Suppressor macrophage treated with lipopolysaccharide for 4 hours (primary cell): Measurements from ENCODE around the gene NCBP3.

Experiments used
- DNase-seq: peaks from one replicate; pipeline ENCODE4 v3.0.0-alpha.2; 2020

NCBP3 gene, protein sequence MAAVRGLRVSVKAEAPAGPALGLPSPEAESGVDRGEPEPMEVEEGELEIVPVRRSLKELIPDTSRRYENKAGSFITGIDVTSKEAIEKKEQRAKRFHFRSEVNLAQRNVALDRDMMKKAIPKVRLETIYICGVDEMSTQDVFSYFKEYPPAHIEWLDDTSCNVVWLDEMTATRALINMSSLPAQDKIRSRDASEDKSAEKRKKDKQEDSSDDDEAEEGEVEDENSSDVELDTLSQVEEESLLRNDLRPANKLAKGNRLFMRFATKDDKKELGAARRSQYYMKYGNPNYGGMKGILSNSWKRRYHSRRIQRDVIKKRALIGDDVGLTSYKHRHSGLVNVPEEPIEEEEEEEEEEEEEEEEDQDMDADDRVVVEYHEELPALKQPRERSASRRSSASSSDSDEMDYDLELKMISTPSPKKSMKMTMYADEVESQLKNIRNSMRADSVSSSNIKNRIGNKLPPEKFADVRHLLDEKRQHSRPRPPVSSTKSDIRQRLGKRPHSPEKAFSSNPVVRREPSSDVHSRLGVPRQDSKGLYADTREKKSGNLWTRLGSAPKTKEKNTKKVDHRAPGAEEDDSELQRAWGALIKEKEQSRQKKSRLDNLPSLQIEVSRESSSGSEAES

DNA sequence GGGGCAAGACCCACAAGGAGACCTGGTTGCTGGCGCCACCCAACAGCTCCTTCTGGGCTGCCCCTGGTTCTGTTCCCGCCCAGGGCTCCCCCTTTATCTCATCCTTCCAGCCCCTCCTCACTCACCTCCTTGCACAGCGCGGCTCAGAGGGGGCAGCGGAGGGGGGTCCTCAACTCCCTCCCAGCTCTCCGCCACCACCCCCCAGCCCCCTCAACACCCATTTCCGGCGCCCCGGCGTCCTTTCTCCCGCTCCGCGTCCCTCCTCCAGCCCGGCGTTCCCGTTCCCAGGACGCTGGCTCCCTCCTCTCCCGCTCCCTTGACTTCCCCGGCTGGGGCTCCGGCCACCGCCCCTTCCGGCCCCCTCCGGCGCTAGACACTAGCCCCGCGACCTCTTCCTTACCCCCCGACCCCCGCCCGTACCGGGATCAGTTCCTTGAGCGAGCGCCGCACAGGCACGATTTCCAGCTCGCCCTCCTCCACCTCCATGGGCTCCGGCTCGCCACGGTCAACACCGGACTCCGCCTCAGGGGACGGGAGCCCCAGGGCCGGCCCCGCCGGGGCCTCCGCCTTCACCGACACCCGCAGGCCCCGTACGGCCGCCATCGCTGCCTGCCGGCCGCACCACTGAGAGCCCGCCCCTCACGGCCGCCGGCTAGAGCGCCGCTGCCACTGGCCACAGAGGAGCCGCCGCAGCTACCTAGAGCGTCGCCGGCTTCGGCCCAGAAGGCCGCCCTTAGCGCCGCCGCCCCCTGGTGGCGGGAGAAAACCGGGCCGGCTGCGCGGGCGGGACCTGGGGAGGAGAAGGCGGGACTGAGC is at the start of gene NCBP3:
Gene NCBP3, minus strand, starts transcription at position 626 of the 816 bp plus-strand sequence. Its CDS starts 23 bp downstream, at position 603.
- DNase-seq = peak; percentile 98

DNA sequence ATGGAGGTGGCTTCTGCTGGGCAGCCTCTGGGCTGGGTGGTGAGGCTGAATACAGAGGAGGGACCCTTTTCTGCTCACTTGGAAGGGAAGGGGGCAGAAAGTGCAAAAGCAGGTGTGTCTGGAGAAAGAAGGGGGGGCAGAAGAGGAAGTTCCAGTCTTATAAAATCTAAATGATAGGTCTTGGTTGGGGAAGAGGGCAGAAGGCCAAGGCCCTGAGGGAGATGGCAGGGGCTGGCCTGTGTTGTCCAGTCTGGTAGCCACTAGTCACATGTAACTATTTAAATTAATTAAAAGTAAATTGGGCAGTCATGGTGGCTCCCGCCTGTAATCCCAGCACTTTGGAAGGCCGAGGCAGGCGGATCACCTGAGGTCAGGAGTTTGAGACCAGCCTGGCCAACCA is 49.3 kb upstream of the NCBP3 start:
- DNase-seq = no peak

DNA sequence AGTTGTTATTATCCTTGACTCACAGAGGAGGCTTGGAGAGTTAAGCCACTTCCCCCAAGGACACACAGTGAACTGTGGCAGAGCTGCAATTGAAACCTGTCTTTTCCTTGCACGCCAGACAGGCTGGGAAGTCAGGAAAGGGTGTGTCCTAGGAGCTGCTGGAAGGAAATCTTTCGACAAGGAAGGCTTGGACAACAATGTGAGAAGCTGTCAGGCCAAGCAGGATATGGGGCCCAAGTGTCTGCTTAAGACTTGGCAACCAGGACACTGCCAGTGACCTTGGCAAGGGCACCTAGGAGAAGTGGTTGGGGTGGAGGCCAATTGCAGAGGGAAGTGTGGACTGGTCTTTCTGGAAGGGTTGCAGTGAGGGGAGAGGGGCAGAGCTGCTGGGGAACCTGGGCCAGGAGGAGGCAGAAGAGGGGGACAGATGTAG is 48.9 kb upstream of the NCBP3 start:
- DNase-seq = peak; percentile 62

DNA sequence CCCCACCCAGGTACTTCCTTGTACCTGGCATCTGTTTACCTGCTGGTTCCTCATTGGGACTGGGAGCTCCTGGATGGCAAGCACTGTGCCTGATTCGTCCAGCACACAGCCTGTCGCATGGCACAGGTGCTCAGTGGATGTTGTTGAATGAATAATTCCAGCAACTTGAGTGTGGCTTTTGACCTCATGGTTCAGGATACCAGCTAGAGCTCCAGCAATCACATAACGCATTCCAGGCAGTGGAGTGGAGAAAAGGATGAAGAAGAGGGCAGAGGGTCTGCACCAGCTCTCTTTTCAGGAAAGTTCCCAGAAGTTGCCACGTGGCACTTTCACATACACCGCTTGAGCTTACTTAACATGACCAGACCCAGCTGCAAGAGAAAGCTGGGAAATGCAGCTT is 48.1 kb upstream of the NCBP3 start:
- no peak for DNase-seq

DNA sequence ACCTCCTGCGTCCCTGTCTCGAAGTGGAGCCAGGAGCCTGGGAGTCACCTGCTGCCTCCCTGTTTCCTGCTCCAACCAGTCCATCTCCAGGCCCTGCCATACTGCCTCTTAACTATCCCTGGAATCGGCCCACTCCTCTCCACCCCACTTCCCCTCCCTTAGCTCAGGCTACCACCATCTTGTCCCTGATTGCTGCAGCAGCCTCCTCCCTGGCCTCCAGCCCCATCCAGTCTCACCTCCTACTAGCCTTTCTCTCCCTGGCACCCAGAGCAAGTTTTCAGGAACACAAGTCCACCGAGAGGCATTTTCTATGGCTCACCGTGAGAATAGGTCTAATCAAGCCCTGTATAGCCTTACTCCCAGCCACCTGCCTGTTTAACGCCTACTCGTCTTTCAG is 47.7 kb upstream of the NCBP3 start:
- DNase-seq = no peak

DNA sequence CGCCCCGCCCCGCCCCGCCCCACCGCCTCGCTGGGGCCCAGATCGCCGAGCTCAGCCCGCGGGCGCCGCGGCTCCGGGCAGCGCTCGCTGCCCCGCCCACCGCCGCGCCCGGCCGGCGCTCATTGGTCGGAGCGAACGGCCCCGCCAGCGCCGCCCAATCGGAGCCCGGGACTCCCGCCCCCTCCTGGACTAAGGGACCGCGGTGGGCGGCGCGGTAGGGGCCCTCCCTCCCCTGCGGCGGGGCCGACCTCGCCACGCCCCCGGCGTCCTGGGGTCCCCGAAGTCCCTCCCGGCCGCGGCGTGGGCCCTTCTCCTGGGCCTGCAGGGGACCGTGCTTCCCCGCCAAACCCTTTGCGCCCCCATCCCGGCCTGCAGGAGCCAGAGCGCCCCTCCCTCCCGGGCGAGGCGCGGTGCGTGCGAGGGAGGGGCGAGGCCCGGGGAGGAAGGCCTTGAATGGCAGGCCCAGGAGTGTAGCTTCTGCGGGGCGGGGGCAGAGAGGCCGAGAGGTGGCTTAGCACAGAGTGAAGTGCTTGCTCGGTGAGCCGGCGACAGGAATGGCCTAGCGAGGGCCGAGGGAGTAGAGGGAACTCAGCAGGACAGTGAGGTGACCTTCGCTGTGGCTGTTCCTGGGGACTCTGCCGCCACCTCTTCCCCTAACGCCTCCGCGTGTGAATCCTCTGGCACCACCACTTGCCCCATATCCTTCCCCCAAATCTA is 47.1 kb upstream of the NCBP3 start, which contains the start of gene CAMKK1:
Gene CAMKK1, minus strand, starts transcription at position 51 of the 717 bp plus-strand sequence. CDS start 7,366 bp downstream, outside the sequence.
- DNase-seq = peak; percentile 95

DNA sequence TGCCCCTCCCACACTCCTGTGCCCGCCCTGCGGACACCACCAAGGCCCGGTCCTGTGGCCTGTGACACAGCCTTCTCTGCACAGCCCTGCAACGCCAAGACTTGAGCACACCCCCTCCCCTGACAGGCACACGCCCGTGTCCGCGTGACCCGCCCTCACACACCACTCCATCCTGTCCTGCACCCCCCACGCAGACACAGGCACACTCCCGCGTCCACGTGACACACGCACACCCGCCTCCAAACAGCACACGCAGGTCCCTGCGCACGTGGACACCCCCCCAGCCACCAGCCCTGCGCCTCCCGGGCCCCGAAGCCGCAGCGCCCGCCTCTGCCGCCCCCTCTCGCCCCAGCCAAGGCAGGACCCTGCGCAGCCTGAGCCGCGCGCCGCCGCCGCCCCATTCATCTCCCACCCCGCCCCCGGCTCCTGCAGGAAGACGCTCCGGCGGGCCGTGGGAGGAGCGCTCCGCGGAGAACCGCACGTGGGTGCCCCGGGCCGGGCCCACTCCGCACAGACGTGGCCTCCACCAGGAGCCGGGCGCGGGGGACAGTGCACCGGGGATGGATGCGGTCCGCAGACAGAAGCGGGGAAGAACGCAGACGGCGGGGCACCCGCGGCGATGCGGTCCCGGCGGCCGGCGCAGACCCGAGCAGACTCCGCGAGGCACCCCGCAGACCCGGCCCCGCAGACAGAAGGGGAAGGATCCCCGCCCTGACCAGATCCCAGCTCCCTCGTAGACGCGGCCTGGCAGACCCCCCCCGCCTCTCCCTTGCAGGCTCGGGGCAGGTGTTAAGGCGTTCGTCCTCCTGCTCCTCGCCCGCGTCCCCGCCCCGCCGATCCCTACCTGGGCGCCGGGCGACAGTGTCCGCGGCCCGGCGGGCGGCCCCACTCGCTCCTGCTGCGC is 46.3 kb upstream of the NCBP3 start:
- peak; percentile 80 for DNase-seq

DNA sequence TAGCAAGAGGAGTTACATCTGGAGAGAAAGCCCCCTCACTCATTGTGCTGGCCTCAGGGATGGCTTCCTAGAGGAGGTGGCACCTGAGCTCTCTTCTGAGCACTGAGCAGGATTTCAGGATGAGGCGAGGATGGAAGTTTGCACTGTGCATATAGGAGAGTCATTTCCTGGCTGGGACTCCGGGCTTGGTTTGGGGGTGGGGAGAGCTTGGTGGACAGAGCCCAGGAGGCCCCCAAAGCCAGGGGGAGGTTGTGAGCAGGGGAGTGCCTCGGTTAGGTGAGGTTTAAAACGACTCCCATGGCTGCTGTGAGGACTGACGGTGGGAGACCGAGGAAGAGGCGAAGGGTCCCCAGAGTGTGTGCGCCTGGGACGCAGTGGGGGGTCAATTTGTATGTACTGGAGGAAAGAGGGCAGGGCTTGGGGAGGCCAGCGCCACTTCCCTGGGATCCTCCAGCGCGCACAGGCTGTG is 45.6 kb upstream of the NCBP3 start:
- DNase-seq = no peak

DNA sequence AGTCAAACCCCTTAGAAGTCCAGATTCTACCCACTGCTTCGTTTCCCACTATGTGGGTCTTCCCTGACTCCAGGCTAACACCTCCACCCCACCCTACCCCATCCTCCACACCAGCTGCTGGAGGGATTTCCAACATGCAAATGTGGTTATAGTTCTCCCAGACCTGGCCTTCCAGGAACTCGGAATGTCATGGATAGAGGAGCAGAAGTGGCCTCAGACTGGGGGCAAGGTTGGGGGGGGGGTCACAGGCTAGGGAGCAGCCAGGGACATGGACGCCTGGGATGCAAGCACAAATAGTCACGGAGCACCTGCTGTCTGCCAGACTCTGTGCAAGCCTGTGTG is 44.8 kb upstream of the NCBP3 start:
- DNase-seq = no peak

DNA sequence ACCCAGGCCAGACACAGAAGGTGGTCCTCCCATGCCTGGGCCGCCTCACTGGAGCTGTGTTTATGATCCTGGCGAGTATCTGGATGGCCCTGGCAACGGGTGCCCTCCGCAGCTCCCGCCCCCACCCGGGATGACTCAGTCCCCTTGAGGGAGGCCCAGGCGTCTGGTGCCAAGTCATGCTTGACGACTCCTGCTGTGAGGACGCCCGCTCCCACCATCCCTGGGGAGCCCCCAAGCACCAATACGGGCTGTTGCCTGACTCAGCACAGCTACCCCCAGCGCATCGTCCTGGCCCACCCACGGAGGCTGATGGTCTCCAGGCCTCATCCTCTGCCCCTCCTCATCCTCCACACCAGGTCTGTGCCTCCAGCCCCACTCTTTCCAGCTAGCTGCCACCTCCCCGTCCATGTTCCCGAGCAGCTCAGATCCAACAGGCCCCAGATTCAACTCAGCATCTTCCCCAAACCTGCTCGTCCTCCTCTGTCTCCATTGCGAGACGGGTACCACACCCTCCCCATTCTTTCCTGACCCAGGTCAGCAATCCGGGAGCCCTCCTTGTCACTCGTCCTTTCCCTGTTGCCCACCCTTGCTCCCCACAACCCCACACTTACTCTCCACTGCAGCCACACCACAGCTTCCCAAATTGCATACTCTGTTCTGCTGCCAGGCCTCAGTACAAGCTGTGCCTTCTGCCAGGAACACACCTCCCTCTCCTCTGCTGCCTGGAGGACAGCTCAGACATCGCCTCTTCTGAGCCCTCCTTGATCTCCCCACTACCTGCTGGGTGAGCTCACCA is 44.2 kb upstream of the NCBP3 start:
- DNase-seq = peak; percentile 64

DNA sequence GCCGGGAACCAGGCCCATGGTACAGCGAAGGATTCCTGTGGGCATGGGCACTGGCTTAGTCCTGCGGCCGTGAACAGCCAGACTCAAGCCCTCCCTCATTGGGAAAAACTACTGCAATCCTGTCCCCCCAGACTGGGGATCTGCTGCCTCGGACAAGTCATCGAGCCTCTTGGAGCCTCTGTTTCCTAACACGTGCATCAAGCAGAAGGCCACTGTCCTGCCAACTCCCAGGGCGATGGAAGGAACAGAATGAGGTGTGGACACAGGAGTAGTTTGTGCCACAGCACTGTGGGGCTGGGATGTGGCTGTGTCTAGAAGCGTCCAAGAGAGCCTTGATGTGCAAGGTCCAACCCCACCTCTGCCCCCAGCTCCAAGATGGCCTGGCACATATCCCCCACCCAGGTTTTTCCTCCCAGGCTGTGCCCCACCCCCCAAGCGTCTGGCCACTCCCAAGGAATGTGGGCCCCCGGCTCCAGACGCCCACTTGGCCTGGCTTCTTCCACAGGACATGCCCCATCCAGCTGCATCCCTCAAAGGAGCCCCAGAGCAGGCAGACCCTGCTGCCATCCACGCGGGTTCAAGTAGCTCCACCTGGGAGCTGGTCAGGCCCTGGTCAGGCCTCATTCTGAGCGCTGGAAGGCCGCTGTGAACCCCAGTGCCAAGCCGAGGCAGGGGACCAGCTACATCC is 43.4 kb upstream of the NCBP3 start:
- no peak for DNase-seq

DNA sequence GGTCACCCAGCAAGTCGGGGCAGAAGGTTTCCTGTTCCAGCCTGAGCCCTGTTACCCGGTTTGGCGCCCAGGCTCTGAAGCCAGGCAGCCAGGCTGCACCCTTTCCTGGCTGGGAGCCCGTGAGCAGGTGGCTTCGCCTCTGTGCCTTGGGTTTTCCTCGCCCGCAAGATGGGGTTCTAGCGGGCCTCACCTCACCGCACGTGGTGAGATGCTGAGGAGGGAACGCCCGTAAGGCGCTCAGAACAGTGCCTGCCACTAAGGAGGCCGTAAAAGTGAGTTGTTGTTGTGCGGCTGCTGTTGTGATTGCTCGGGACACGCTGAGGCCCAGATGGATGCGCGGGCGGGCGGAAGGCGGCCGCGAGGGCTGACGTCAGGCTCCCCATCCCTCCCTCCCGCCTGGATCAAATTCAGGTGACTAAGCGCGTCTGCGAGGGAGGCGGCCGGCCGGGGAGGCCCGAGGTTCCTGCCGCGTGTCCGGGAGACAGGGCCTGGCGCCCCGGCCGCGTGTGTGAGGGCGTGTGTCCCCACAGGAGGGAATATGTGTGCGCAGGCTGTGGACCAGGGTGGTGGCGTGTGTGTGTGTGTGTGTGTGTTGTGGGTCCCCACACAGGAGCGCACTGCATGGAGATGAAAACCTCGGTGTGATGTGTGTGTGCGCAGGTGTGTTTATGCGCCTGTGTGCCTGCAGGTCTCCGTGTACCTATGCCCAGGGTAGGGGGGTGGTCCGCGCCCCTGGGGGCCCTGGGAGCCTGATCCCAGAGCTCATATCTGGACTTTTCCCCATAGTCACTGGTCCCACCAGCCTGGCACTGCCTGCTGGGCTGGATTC is 42.5 kb upstream of the NCBP3 start:
- DNase-seq = no peak

DNA sequence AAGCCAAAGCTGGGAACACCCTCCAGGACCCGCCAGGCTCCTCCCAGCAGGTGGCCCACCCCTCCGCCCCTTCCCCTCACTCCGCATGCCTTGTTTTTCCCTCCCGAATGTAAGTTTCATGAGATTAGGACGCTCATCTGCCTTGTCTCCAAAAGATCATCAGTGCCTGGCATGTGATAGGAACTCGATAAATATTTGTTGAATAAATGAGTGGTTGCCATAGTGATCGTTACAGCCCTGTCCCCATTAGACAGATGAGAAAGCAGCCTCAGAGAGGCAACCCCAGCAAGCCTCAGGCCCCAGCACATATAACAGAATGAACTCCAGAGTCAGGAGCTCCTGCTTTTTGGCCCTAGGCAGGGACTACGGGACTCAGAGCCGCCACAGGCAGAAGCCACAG is 41.8 kb upstream of the NCBP3 start:
- DNase-seq = no peak

DNA sequence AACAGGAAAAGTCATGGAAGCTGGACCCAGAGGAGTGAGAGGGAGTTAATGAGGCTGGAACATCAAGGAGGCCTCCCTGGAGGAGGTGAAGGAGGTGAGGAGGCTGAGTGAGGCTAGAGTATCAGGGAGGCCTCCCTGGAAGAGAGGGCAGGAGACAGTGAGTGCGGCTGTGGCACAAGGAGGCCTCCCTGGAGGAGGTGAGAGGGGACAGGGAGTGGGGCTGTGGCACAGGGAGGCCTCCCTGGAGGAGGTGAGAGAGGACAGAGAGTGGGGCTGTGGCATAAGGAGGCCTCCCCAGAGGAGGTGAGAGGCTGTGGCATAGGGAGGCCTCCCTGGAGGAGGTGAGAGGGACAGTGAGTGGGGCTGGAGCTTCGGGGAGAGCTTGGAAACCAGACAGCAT is 41.3 kb upstream of the NCBP3 start:
- DNase-seq = no peak

DNA sequence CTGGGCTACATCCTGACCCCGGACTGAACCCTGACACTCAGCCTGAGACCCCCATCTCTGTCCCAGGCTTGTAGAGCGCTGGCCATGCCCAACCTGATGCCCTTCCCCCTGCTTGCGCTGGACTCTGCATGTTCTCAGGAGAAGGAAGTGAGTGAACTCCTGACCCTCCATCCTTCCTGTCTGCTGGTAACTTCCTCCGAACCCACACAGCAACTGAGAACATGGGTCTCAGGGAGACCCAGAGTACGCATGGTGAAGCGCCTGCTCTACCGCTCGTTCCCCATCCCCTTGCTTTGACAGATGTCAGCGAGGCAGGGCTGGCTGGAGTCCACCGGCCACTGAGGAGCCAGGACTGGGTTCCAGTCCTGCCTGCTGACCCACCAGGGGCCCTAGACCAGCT is 40.7 kb upstream of the NCBP3 start:
- peak; percentile 59 for DNase-seq

DNA sequence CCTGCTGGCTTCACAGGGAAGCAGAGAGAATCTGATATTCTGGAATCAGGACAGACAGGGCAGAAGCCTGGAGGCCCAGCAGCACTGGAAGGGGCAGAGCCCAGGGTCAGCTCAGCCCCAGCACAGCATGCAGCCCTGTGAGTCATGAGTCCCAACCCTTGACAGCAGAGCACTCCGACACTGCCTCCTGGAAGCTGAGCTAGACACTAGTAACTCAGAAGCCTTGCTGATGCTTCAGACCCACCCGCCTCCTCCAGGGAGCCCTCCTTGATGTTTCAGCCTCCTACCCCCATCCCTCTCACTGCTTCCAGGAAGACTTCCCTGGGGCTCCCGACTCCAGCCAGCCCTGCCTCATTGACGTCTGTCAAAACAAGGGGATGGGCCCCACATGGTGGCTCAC is 39.9 kb upstream of the NCBP3 start:
- DNase-seq = peak; percentile 24

DNA sequence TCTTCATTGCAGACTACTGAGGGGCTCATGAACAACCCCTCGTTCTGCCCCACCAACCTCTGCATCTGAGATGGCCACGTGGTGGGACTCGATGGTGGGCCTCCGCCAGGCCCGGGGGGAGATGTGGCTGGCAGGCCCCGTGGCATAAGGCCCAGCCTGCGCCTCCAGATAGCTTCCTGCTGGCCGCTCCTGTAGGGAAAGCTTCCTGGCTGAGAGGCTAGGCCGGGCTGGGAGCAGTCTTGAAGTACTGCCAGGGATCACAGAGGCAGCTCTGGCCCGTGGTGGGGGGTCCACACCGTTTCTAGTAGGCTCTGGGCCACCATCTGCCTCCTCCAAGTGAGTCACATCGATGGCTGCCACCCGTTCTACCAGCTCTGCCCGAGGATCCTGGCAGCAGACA is 39.2 kb upstream of the NCBP3 start:
- DNase-seq = no peak

DNA sequence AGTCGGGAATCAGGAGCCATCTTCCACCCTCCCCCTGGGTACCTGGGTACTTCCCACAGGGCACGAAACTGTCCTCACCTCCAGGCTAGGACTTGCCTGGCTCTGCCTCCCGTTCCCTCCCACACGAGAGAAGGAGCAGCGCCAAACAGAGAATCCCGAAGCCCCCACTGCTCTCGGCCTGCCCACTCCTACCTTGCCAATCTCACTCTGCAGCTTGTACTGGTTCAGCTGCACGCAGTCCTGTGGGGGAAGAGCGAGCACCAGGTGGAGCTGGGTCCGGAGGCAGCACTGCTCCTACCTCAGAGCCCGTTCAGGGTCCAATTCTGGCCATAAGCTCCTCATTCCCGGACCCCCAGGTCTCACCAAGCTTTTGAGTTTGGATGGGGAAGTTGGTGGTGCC is 38.1 kb upstream of the NCBP3 start:
- no peak for DNase-seq

DNA sequence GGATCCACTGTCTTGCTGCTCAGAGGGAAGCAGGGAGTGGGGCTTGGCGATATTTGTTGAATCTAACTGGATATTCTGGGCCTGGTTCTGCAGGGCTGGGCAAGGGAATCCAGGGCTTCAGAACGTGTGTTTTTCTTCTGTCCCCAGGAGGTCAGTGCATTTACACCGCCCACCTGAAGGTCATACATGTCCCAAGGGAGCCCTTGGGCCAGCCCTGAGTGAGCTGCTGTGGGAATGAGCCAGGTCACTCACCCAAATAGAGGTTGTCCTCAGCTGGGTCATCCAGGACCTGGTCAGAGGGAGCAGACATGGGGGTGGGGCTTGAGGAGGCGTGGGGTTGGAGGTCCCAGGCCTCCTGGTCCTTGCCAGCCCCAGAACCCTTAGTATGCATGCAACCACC is 36.2 kb upstream of the NCBP3 start:
- no peak for DNase-seq
